Astrocyte (in vitro differentiated cells and primary cell): Measurements from ENCODE around the gene FAM53A. TPM values are rescaled to one million over a fixed set of nuclear protein-coding genes. Genes with fewer than 3 reads are reported as not detected.

Experiments
- DNase-seq: peaks from one replicate; pipeline ENCODE4 v3.0.0-alpha.2; 2010; ENCODE audit warnings: low read depth
- FAIRE-seq: peaks from 2 replicates; lab custom pipeline; 2011; peaks lifted over from hg19 to GRCh38; lab: Jason Lieb, UNC
- H2AFZ ChIP-seq: 2 replicates; pipeline ENCODE4 v1.6.0; 2012; ENCODE audit warnings: low read depth, low read length, inconsistent platforms
- H3K27ac ChIP-seq: 2 replicates; pipeline ENCODE4 v1.5.1; 2011; ENCODE audit warnings: low read depth, low read length, inconsistent platforms
- H3K27me3 ChIP-seq: 2 replicates; pipeline ENCODE4 v1.6.0; 2011; ENCODE audit warnings: low read length, inconsistent platforms; ENCODE audit not compliant: insufficient read depth
- H3K36me3 ChIP-seq: 2 replicates; pipeline ENCODE4 v1.5.1; 2011; ENCODE audit warnings: low read length, inconsistent platforms; ENCODE audit not compliant: insufficient read depth
- H3K4me1 ChIP-seq: 2 replicates; pipeline ENCODE4 v1.5.1; 2011; ENCODE audit warnings: low read length, inconsistent platforms; ENCODE audit not compliant: insufficient read depth
- H3K4me2 ChIP-seq: 2 replicates; pipeline ENCODE4 v1.6.0; 2012; ENCODE audit warnings: low read length, inconsistent platforms
- H3K4me3 ChIP-seq: 2 replicates; pipeline ENCODE4 v1.5.1; 2011; ENCODE audit warnings: low read depth, mild to moderate bottlenecking, low read length, inconsistent platforms; ENCODE audit not compliant: insufficient read depth
- H3K79me2 ChIP-seq: 2 replicates; pipeline ENCODE4 v1.6.0; 2012; ENCODE audit warnings: mild to moderate bottlenecking, low read length, inconsistent platforms; ENCODE audit not compliant: insufficient read depth
- H3K9ac ChIP-seq: 2 replicates; pipeline ENCODE4 v1.6.0; 2012; ENCODE audit warnings: mild to moderate bottlenecking, low read length, inconsistent platforms
- H3K9me3 ChIP-seq: 2 replicates; pipeline ENCODE4 v1.5.1; 2012; ENCODE audit warnings: low read depth, mild to moderate bottlenecking, low read length, inconsistent platforms; ENCODE audit not compliant: insufficient read depth
- H4K20me1 ChIP-seq: 2 replicates; pipeline ENCODE4 v1.6.0; 2012; ENCODE audit warnings: low read length, inconsistent platforms; ENCODE audit not compliant: insufficient read depth
- H3K27ac Mint-ChIP-seq: one replicate; pipeline ENCODE4 v1.8.0; 2021; ENCODE audit warnings: mild to moderate bottlenecking, mixed read lengths; ENCODE audit not compliant: unreplicated experiment
- H3K27me3 Mint-ChIP-seq: one replicate; pipeline ENCODE4 v1.8.0; 2021; ENCODE audit warnings: low read depth, mixed read lengths; ENCODE audit not compliant: unreplicated experiment
- H3K36me3 Mint-ChIP-seq: one replicate; pipeline ENCODE4 v1.8.0; 2021; ENCODE audit warnings: low read depth, mixed read lengths; ENCODE audit not compliant: unreplicated experiment
- H3K4me1 Mint-ChIP-seq: one replicate; pipeline ENCODE4 v1.8.0; 2021; ENCODE audit warnings: low read depth, mixed read lengths; ENCODE audit not compliant: unreplicated experiment
- H3K4me3 Mint-ChIP-seq: one replicate; pipeline ENCODE4 v1.8.0; 2021; ENCODE audit warnings: mild to moderate bottlenecking, moderate library complexity, mixed read lengths; ENCODE audit not compliant: unreplicated experiment
- H3K9me3 Mint-ChIP-seq: one replicate; pipeline ENCODE4 v1.8.0; 2021; ENCODE audit warnings: mild to moderate bottlenecking, mixed read lengths; ENCODE audit not compliant: unreplicated experiment
- CTCF ChIP-seq: IDR thresholded peaks from 2 replicates; pipeline ENCODE4 v1.5.1; 2011; ENCODE audit warnings: low read depth, mild to moderate bottlenecking, inconsistent platforms, low read length, moderate library complexity; ENCODE audit not compliant: insufficient read depth
- EZH2 ChIP-seq: IDR thresholded peaks from 2 replicates; pipeline ENCODE4 v1.6.1; 2012; ENCODE audit warnings: mild to moderate bottlenecking, low read length, inconsistent platforms; ENCODE audit not compliant: insufficient read depth
- total RNA-seq: library from RNA; stranded (reverse); gene quantifications from 2 replicates; pipeline ENCODE4 v1.2.1, GENCODE V29; 2021

The FAM53A gene
- total RNA-seq, 1 donor from 2014 or later: 2.1 TPM

GRCh38 chr4:1731180-1731579 is 47.1 kb upstream of the FAM53A start:
- H3K27ac ChIP-seq: peak overlapping the region; percentile 43
- H3K9me3 ChIP-seq: no peaks in the 10 kb centered on the region
- peaks cover 69% of the 10 kb centered on the region for H3K79me2 ChIP-seq
- peaks cover 18% of the 10 kb centered on the region for H3K36me3 ChIP-seq
- no peak overlapping the region for H3K9ac ChIP-seq
- Mint-ChIP-seq H3K27ac (no peak overlapping the region), H3K4me1 (peaks cover 19% of the 10 kb centered on the region), H3K27me3 (no peaks in the 10 kb centered on the region), H3K9me3 (no peaks in the 10 kb centered on the region), H3K36me3 (peaks cover 9% of the 10 kb centered on the region), H3K4me3 (no peak overlapping the region)
- peaks cover 45% of the 10 kb centered on the region for H4K20me1 ChIP-seq
- H3K27me3 ChIP-seq: no peaks in the 10 kb centered on the region
- no peak overlapping the region for H2AFZ ChIP-seq
- peaks cover 30% of the 10 kb centered on the region for H3K4me1 ChIP-seq
- H3K4me2 ChIP-seq: peak overlapping the region; percentile 47
- no peak overlapping the region for H3K4me3 ChIP-seq
- no peak for TF ChIP-seq CTCF
- TF ChIP-seq EZH2: no peak
- FAIRE-seq (no peak), DNase-seq (peak; percentile 67)

GRCh38 chr4:1730532-1731135 is 46.5 kb upstream of the FAM53A start:
- no peak overlapping the region for H2AFZ ChIP-seq
- peaks cover 9% of the 10 kb centered on the region for H3K36me3 Mint-ChIP-seq
- peaks cover 72% of the 10 kb centered on the region for H3K79me2 ChIP-seq
- H3K9ac ChIP-seq: no peak overlapping the region
- H3K4me1 ChIP-seq: peaks cover 30% of the 10 kb centered on the region
- no peaks in the 10 kb centered on the region for H3K27me3 ChIP-seq
- TF ChIP-seq EZH2: no peak
- TF ChIP-seq CTCF: no peak
- H3K9me3 ChIP-seq: no peaks in the 10 kb centered on the region
- H3K9me3 Mint-ChIP-seq: no peaks in the 10 kb centered on the region
- H3K27ac ChIP-seq: peak overlapping the region; percentile 43
- no peak overlapping the region for H3K4me3 ChIP-seq
- H3K4me3 Mint-ChIP-seq: no peak overlapping the region
- H3K27me3 Mint-ChIP-seq: no peaks in the 10 kb centered on the region
- peaks cover 19% of the 10 kb centered on the region for H3K4me1 Mint-ChIP-seq
- peak overlapping the region; percentile 47 for H3K4me2 ChIP-seq
- FAIRE-seq (no peak), DNase-seq (no peak)
- peaks cover 18% of the 10 kb centered on the region for H3K36me3 ChIP-seq
- peaks cover 45% of the 10 kb centered on the region for H4K20me1 ChIP-seq
- H3K27ac Mint-ChIP-seq: no peak overlapping the region
